ENCODE measurements around the gene KLHL6. TPM values are rescaled to one million over a fixed set of nuclear protein-coding genes. Genes with fewer than 3 reads are reported as not detected.

The KLHL6 gene
- total and polyA plus RNA-seq, 2 of the 8 experiments (the other 6 are each of a cell fraction or from before 2014, with no cell fraction given) = 0.05 TPM; not detected in 1

DNA sequence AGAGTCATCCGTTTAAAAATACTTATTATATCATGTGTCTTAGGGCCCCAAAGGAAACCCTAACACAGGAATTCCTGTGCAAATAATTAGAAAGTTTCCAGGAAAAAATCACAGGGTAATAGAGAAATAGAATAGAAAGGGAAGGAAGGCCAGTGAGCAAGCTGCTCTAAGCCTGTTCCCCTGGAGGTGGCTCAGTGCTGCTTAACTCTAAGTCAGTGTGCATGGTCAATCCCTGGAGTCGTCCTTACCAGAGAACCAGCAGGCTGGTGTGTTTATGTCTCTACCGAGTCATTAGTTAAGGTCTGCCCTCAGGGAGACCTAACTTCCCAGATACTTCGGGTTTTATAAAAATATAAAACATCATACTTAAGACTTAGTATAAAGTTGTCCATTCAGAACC, 106.1 kb downstream of the KLHL6 start:
- FAIRE-seq (no peak), DNase-seq (ENCODE audit: low read depth in 1 of 2, low spot score in 2 of 2) (peak in 1 of 2 experiments; percentile 33)
- Histone ChIP-seq H3K14ac (ENCODE audit: insufficient read length) (no peak overlapping the region), H3K4me2 (ENCODE audit: insufficient read depth in 1 of 2, low read depth in 2 of 2, low read length in 2 of 2) (peak overlapping the region; percentile 4 to 8; a peak in 1 of 4 replicates), H3K23me2 (ENCODE audit: low read depth, low read length) (peaks cover 5% of the 10 kb centered on the region; the same call in 1 of the 2 replicates), H3K9ac (replicated peaks in 1 of 4; ENCODE audit: extremely low read depth in 1 of 4, low read depth in 3 of 4, low read length in 3 of 4) (no peak overlapping the region), H4K91ac (replicated peaks; ENCODE audit: insufficient read length, low read length) (no peak overlapping the region), H3K4me1 (replicated peaks in 1 of 4; ENCODE audit: control insufficient read depth in 3 of 4, insufficient read depth in 4 of 4, low read length in 3 of 4) (no peaks in the 10 kb centered on the region), H3K27me3 (replicated peaks in 1 of 4; ENCODE audit: control insufficient read depth in 3 of 4, extremely low read depth in 1 of 4, insufficient read depth in 3 of 4, low read length in 3 of 4) (no peaks in the 10 kb centered on the region), H4K5ac (ENCODE audit: insufficient read length, low read depth, low read length) (no peak overlapping the region), H3K79me2 (ENCODE audit: control insufficient read depth in 1 of 2, insufficient read depth in 2 of 2, low read length in 2 of 2) (peaks cover 0 to 30% of the 10 kb centered on the region in 2 experiments; a peak in 3 of 4 replicates), H3K4me3 (ENCODE audit: extremely low read depth in 1 of 4, insufficient read depth in 2 of 4, low read depth in 3 of 4, low read length in 4 of 4) (peak overlapping the region in 1 of 4 experiments; percentile 90; a peak in 1 of 8 replicates), H4K20me1 (replicated peaks in 1 of 2; ENCODE audit: control insufficient read depth in 1 of 2, insufficient read depth in 2 of 2, low read length in 2 of 2) (no peaks in the 10 kb centered on the region), H3K4ac (replicated peaks; ENCODE audit: insufficient read length, low read depth, low read length) (no peak overlapping the region), H3K9me3 (ENCODE audit: insufficient read depth in 2 of 2, low read depth in 1 of 2, low read length in 1 of 2) (no peaks in the 10 kb centered on the region), H2BK5ac (ENCODE audit: low read depth, low read length) (no peak overlapping the region), H2BK20ac (ENCODE audit: low read length) (no peak overlapping the region), H2BK120ac (replicated peaks; ENCODE audit: low read depth, low read length) (no peak overlapping the region), H3K56ac (replicated peaks; ENCODE audit: insufficient read length, low read depth, low read length) (no peak overlapping the region), H3K23ac (ENCODE audit: insufficient read length) (no peak overlapping the region), H3K18ac (ENCODE audit: extremely low read depth, low read length) (no peak overlapping the region), H2BK12ac (ENCODE audit: low read depth, low read length) (no peak overlapping the region), H2AFZ (ENCODE audit: low read length) (no peak overlapping the region), H3K27ac (ENCODE audit: low read depth, low read length) (no peak overlapping the region), H2AK5ac (ENCODE audit: low read depth, low read length) (no peak overlapping the region), H3K36me3 (ENCODE audit: control insufficient read depth in 2 of 4, insufficient read depth in 4 of 4, low read length in 3 of 4) (peaks cover 0 to 16% (median 9%) of the 10 kb centered on the region in 4 experiments; a peak in 5 of 8 replicates), H2BK15ac (ENCODE audit: low read length) (no peak overlapping the region), H3K79me1 (ENCODE audit: low read depth, low read length) (no peaks in the 10 kb centered on the region), H4K8ac (ENCODE audit: extremely low read depth, insufficient read depth, low read length) (no peak overlapping the region)
- 58% methylated on average over 4 of the region's 4 CpGs; no CpG with 5 or more reads in 1 of the 2 experiments for WGBS, 2 experiments (ENCODE audit: extremely low coverage in 1 of 2, insufficient coverage in 1 of 2, insufficient read length in 1 of 2, insufficient replicate concordance in 2 of 2, low coverage in 1 of 2, low lambda C conversion rate in 2 of 2, missing lambda C conversion rate in 1 of 2)
- TF ChIP-seq POLR2A (IDR thresholded peaks at IDR 0.05; ENCODE audit: control extremely low read depth in 1 of 2, low read depth in 2 of 2, low read length in 2 of 2) (no peak), POLR2AphosphoS5 (IDR thresholded peaks at IDR 0.05; ENCODE audit: low read depth, low read length) (no peak), CHD2 (IDR thresholded peaks at IDR 0.05; ENCODE audit: low read length) (no peak), TBP (IDR thresholded peaks at IDR 0.05; ENCODE audit: low read depth, low read length) (no peak), FOSL1 (IDR thresholded peaks at IDR 0.05; ENCODE audit: insufficient read depth, low read depth, low read length) (no peak), YY1 (IDR thresholded peaks at IDR 0.05; ENCODE audit: low read depth, low read length) (no peak), CTBP2 (IDR thresholded peaks at IDR 0.05; ENCODE audit: borderline replicate concordance, insufficient read depth, insufficient read length, low read length) (no peak), SAP30 (IDR thresholded peaks at IDR 0.05; ENCODE audit: insufficient read depth, insufficient replicate concordance, low read length) (no peak), SIX5 (IDR thresholded peaks at IDR 0.05; ENCODE audit: low read depth, low read length) (no peak)
- POLR2A ChIA-PET (ENCODE audit: partially characterized antibody) = no interaction called here
- CTCF ChIA-PET (ENCODE audit: partially characterized antibody) = interaction anchor here (1.0 kb wide), 1 partner anchor 28 kb away, joined by 3 read pairs; no protein-coding TSS in a partner anchor
